Pancreas (tissue), 10 donors: ENCODE measurements around the gene MAFG. TPM values are rescaled to one million over a fixed set of nuclear protein-coding genes. Genes with fewer than 3 reads are reported as not detected.

Experiments
- ATAC-seq, 4 donors: fragments of 200-7000 bp; cut with Tn5 transposase; one replicate each; pipeline versions ENCODE4 v1.8.0 to v1.9.1; 2020; ENCODE audit warnings: mild to moderate bottlenecking in 4 of 4, moderate library complexity in 4 of 4
- DNase-seq, 6 donors: peaks; one replicate each; pipeline ENCODE4 v3.0.0-alpha.2; 2020
- FAIRE-seq: peaks from 2 replicates; lab custom pipeline; 2012; peaks lifted over from hg19 to GRCh38; lab: Jason Lieb, UNC
- H3K27ac ChIP-seq, 4 donors: fragments of 200-600 bp; sonication (generic); 1 replicate in 3 of 4; 2 replicates in 1 of 4; pipeline versions ENCODE4 v1.5.0 to v1.8.0; 2020
- H3K27me3 ChIP-seq, 4 donors: fragments of 200-600 bp; one replicate each; pipeline ENCODE4 v1.8.0; 2021
- H3K36me3 ChIP-seq, 3 donors: fragments of 200-600 bp; sonication (generic) in 1 of 3; one replicate each; pipeline versions ENCODE4 v1.5.0 to v1.8.0; 2020 to 2021
- H3K4me1 ChIP-seq, 3 donors: fragments of 200-600 bp; one replicate each; pipeline ENCODE4 v1.8.0; 2021
- H3K4me3 ChIP-seq, 4 donors: fragments of 200-600 bp; sonication (generic) in 2 of 4; one replicate each; pipeline versions ENCODE4 v1.5.0 to v1.8.0; 2020 to 2021
- H3K9me3 ChIP-seq, 4 donors: fragments of 200-600 bp; one replicate each; pipeline ENCODE4 v1.8.0; 2021
- CTCF ChIP-seq, 4 donors: fragments of 200-600 bp; sonication (generic) in 3 of 4; IDR thresholded peaks; one replicate each; pipeline versions ENCODE4 v1.5.0 to v1.8.0; 2021; ENCODE audit warnings: antibody characterized with exemption in 4 of 4
- WGBS, 2 donors: extraction: QIAGEN DNeasy Blood & Tissue Kit; methylation state at CpG; one replicate each; pipeline ENCODE4 v1.1.7; 2013; 5-methylcytosine and 5-hydroxymethylcytosine counted together
- intact Hi-C, 3 donors: fragments of 100-400 bp; cut with DNase I; formaldehyde crosslinking; loops; one replicate each; pipeline versions ENCODE4 v1.11.1 to v1.14.2; 2022
- polyA plus RNA-seq, 2 donors: library from polyadenylated mRNA; stranded (reverse); fragments of 200-250 nt; gene quantifications; one replicate each; pipeline ENCODE4 v1.2.3, GENCODE V29; 2013
- total RNA-seq, 6 donors: library from RNA; stranded (reverse); fragmentation: NEBNext Ultra II Directional in 4 of 6; extraction: Animal tissue kit (Norgen Biotek cat#: 25700) in 4 of 6; gene quantifications; one replicate each; pipeline versions ENCODE4 v1.2.1 to v1.2.4, GENCODE V29; 2021 to 2023
- donor health status: healthy with polysubstance abuse.
- donor health status: DM: no; HTN: no; CAD: no; lungs with moderate emphysema.
- donor health status: DM: no; HTN: no; CAD: no.
- donor health status: control.
- donor health status: control.
- donor health status: Bipolar disorder and iron deficiency.
- donor health status: DM: yes; HTN: yes; CAD: no.
- donor health status: DM: no; HTN: no; CAD: no.
- donor health status: DM: no; HTN: no; CAD: no.
- donor health status: DM: yes; HTN: yes; CAD: no.

MAFG gene
- total and polyA plus RNA-seq, 8 donors = 6.4 to 11.1 (median 8.0) TPM

- Histone ChIP-seq H3K4me3 (peak within 1 kb of the TSS; percentile 88 to 95 (median 91)), H3K36me3 (peaks cover 0 to 24% (median 15%) of the 10 kb centered on the region in 3 donors), H3K9me3 (no peaks in the 10 kb centered on the region), H3K27ac (peak within 1 kb of the TSS; percentile 42 to 65 (median 54)), H3K27me3 (no peaks in the 10 kb centered on the region), H3K4me1 (peaks cover 5 to 16% (median 8%) of the 10 kb centered on the region in 3 donors)
- 0 to 1% methylated on average over 58 to 94 of the region's 94 CpGs for WGBS, 2 donors
- FAIRE-seq (no peak), ATAC-seq (peak; percentile 87 to 89 (median 88)), DNase-seq (peak; percentile 70 to 94 (median 82))
- TF ChIP-seq CTCF (IDR thresholded peaks at IDR 0.05) = no peak
- intact Hi-C loops = no loop called here
These were observed 9.8 kb downstream of the MAFG start, which contains the start of gene SIRT7 for GRCh38 chr17:81917565-81918332. Gene SIRT7, minus strand, starts transcription at chr17:81918176. Its CDS starts 45 bp downstream, at chr17:81918131.

GRCh38 chr17:81916234-81917001 is 11.1 kb downstream of the MAFG start:
- peak overlapping the region in 2 of 4 donors; percentile 93 to 95 for H3K4me3 ChIP-seq
- DNase-seq (no peak), ATAC-seq (no peak), FAIRE-seq (no peak)
- peaks cover 5 to 20% (median 13%) of the 10 kb centered on the region in 3 donors for H3K4me1 ChIP-seq
- no peaks in the 10 kb centered on the region for H3K27me3 ChIP-seq
- H3K27ac ChIP-seq = no peak overlapping the region
- no peak for TF ChIP-seq CTCF (IDR thresholded peaks at IDR 0.05)
- 73 to 77% methylated on average over 20 to 21 of the region's 21 CpGs for WGBS, 2 donors
- intact Hi-C loops = no loop called here
- H3K9me3 ChIP-seq = no peaks in the 10 kb centered on the region
- H3K36me3 ChIP-seq = peaks cover 0 to 19% (median 15%) of the 10 kb centered on the region in 3 donors

GRCh38 chr17:81915331-81915730 is 12.2 kb downstream of the MAFG start:
- H3K4me1 ChIP-seq = peaks cover 7 to 22% (median 14%) of the 10 kb centered on the region in 3 donors
- no peak overlapping the region for H3K4me3 ChIP-seq
- H3K27me3 ChIP-seq = no peaks in the 10 kb centered on the region
- WGBS, 2 donors = 84 to 87% methylated on average over 12 of the region's 12 CpGs
- no peak for TF ChIP-seq CTCF (IDR thresholded peaks at IDR 0.05)
- FAIRE-seq (no peak), DNase-seq (no peak), ATAC-seq (no peak)
- intact Hi-C loops = no loop called here
- no peaks in the 10 kb centered on the region for H3K9me3 ChIP-seq
- H3K27ac ChIP-seq = no peak overlapping the region
- peaks cover 0 to 19% (median 15%) of the 10 kb centered on the region in 3 donors for H3K36me3 ChIP-seq

GRCh38 chr17:81914103-81914850 is 13.3 kb downstream of the MAFG start:
- no peak overlapping the region for H3K27ac ChIP-seq
- peaks cover 13 to 26% (median 18%) of the 10 kb centered on the region in 3 donors for H3K4me1 ChIP-seq
- FAIRE-seq (no peak), DNase-seq (peak in 1 of 6 donors; percentile 74), ATAC-seq (no peak)
- no peaks in the 10 kb centered on the region for H3K27me3 ChIP-seq
- no peaks in the 10 kb centered on the region for H3K9me3 ChIP-seq
- 94 to 95% methylated on average over 36 of the region's 36 CpGs for WGBS, 2 donors
- no peak overlapping the region for H3K4me3 ChIP-seq
- TF ChIP-seq CTCF (IDR thresholded peaks at IDR 0.05) = no peak
- intact Hi-C loops = no loop called here
- peaks cover 0 to 19% (median 15%) of the 10 kb centered on the region in 3 donors for H3K36me3 ChIP-seq
